Islet of Langerhans (tissue), 1 donor: ENCODE results near the gene COMMD9.

ENCODE experiments used
- FAIRE-seq: peaks from one replicate; lab custom pipeline; 2011; peaks lifted over from hg19 to GRCh38; lab: Jason Lieb, UNC

The COMMD9 gene

GRCh38 chr11:36254713-36255112 lies 34.5 kb downstream of the COMMD9 start:
- no peak for FAIRE-seq

- FAIRE-seq = no peak
Observed at GRCh38 chr11:36253238-36253637, 36.0 kb downstream of the COMMD9 start.

GRCh38 chr11:36251823-36252222 lies 37.4 kb downstream of the COMMD9 start:
- FAIRE-seq = no peak

GRCh38 chr11:36249246-36249645 lies 40.0 kb downstream of the COMMD9 start:
- FAIRE-seq = peak; percentile 21

GRCh38 chr11:36248436-36248835 lies 40.8 kb downstream of the COMMD9 start:
- FAIRE-seq = no peak

GRCh38 chr11:36247493-36247892 lies 41.7 kb downstream of the COMMD9 start:
- FAIRE-seq = no peak

- FAIRE-seq = no peak
Observed at GRCh38 chr11:36243641-36244040, 45.6 kb downstream of the COMMD9 start.

GRCh38 chr11:36241497-36241896 lies 47.7 kb downstream of the COMMD9 start:
- FAIRE-seq = no peak

- FAIRE-seq = no peak
Observed at GRCh38 chr11:36240801-36241200, 48.4 kb downstream of the COMMD9 start.

GRCh38 chr11:36240173-36240572 lies 49.1 kb downstream of the COMMD9 start:
- FAIRE-seq = no peak

- no peak for FAIRE-seq
Observed at GRCh38 chr11:36239636-36240035, 49.6 kb downstream of the COMMD9 start.

GRCh38 chr11:36238881-36239280 lies 50.3 kb downstream of the COMMD9 start:
- no peak for FAIRE-seq

- FAIRE-seq = no peak
Observed at GRCh38 chr11:36238036-36238631, 51.1 kb downstream of the COMMD9 start.

- FAIRE-seq = no peak
Observed at GRCh38 chr11:36237391-36237790, 51.8 kb downstream of the COMMD9 start.

GRCh38 chr11:36235750-36236149 lies 53.5 kb downstream of the COMMD9 start:
- no peak for FAIRE-seq

- no peak for FAIRE-seq
Observed at GRCh38 chr11:36234825-36235224, 54.4 kb downstream of the COMMD9 start.

GRCh38 chr11:36233204-36233603 lies 56.0 kb downstream of the COMMD9 start:
- no peak for FAIRE-seq

- FAIRE-seq = peak; percentile 81
Observed at GRCh38 chr11:36230779-36231699, 58.2 kb downstream of the COMMD9 start.

- FAIRE-seq = no peak
Observed at GRCh38 chr11:36229091-36229705, 60.0 kb downstream of the COMMD9 start.

- no peak for FAIRE-seq
Observed at GRCh38 chr11:36228689-36229088, 60.5 kb downstream of the COMMD9 start.

GRCh38 chr11:36227044-36227443 lies 62.2 kb downstream of the COMMD9 start:
- FAIRE-seq = no peak

- no peak for FAIRE-seq
Observed at GRCh38 chr11:36224209-36224882, 64.9 kb downstream of the COMMD9 start.
